ENCODE results near the gene HAO2.
A peak's percentile ranks its signal among the peaks of the same experiment; 100 is the strongest.
"Not testable (repeated sequence)": the region's sequence is repeated elsewhere in the genome, so short reads cannot be mapped to it uniquely, and the experiment has no call there.

Gene HAO2

GRCh38 chr1:119347858-119348257 is 20.7 kb upstream of the HAO2 start:
- DNase-seq, result peak; percentile 41

- DNase-seq, result no peak
Measured at GRCh38 chr1:119348941-119349340, 19.6 kb upstream of the HAO2 start.

DNA sequence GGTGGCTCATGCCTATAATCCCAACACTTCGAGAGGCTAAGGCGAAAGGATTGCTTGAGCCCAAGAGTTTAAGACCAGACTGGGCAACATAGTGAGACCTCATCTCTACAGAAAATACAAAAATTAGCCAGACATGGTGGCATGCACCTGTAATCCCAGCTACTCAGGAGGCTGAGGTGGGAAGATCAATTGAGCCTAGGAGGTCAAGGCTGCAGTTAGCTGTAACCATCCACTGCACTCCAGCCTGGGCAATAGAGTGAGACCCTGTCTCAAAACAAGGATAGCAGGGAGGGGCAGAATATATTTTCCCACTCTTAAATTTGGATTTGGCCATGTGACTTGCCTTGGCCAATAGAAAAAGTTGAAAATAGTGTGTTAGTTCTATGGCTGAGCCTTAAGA is 17.7 kb upstream of the HAO2 start:
- not testable (repeated sequence) for DNase-seq

DNA sequence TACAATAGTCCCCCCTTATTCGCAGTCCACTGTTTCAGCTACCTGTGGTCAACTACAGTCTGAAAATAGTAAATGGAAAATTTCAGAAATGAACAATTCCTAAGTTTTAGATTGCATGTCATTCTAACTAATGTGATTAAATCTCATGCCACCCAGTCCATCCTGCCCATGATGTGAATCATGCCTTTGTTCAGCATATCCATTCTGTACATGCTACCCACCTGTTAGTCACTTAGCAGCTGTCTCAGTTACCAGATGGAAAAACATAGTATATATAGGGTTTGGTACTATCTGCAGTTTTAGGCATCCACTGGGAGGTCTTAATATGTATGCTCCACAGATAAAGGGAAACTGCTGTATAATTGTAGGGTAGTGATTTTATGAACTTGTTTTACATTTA is 16.6 kb upstream of the HAO2 start:
- no peak for DNase-seq

DNA sequence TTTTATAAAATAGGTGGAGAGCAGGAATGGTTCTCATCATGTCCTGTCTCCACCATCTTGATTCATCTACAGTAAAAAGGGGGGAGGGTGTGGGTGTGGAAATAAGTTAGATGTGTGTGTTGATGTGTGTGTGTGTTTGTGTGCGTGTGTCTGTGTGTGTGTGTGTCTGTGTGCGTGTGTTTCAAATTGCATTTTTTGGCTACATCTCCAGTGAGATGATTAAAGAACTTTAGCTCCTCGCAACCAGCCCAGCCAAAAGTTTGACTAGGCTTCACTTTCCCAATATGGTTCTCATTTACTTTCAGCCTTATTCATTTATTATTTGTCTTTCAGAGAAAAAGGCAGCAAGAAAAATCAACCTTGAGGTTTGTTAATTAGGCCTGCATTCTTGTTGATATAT is 14.7 kb upstream of the HAO2 start:
- DNase-seq, result peak; percentile 24

GRCh38 chr1:119358636-119359035 is 9.9 kb upstream of the HAO2 start:
- DNase-seq, result peak; percentile 18

GRCh38 chr1:119359730-119360129 is 8.9 kb upstream of the HAO2 start:
- DNase-seq, result no peak

- DNase-seq, result no peak
Measured at GRCh38 chr1:119361205-119361604, 7.4 kb upstream of the HAO2 start.

DNA sequence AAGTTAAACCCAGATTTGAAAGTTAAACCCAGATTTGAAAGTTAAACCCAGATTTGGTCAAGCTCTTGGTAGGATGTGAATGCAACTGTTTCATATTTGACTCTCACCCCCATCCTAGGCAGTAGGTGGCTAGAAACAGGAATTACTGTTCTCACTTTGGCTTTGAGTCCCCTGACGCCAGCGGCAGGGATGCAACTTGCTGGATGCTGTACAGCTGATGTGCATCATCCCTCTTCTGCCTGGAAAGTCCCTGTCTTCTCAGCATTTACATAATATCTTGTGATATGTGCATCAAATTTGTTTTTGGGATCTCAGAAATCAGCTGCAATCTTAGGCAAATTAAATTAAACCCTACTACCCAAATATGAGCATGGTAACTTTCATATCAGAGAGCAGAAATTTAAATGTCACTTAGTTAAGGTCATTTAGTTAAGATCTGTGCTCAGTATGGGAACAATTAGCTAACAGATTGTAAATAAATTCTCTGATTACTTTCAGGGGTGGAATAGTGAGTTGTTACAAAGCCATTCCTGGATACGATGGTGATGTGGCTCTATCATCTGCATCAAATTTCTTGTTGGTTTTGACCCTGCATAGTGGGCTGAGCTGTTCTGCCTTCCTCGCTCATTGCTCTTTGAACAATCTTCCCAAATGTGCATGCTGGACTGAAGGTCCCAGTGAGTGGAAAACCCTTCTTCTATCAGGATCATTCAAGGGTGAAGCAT is 6.8 kb upstream of the HAO2 start:
- no peak for DNase-seq

DNA sequence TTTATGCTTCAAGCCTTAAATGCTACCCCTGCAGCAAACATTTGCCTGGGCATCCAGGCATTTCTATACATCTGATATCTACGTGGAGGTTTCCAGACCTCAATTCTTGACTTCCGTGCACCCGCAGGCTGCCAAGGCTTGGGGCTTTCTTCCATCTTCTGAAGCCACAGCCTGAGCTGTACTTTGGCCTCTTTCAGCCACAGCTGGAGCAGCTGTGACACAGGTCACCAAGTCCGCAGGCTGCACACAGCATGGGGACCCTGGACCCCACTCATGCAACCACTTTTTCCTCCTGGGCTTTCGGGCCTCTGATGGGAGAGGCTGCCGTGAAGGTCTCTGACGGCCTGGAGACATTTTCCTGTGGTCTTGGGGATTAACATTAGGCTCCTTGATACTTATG is 5.4 kb upstream of the HAO2 start:
- DNase-seq, result no peak

DNA sequence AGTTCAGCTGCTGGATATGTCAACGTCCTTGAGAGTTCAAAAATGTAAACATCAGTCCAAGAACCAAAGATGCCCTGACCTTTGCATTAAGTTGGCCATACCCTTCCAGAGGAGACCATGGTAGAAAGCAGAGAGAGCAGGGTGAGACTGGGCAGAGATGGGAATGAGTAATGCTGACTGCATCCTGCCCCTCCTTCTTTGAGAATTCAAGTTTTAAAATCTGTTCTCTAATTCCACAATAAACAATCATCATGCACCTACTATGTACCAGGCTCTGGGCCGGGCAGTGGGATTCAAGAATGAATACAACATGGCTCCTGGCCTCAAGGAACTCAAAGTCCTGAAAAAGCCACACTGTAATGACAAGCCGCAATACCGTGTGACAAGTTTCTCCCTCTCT is 3.9 kb upstream of the HAO2 start:
- DNase-seq, result peak; percentile 10

DNA sequence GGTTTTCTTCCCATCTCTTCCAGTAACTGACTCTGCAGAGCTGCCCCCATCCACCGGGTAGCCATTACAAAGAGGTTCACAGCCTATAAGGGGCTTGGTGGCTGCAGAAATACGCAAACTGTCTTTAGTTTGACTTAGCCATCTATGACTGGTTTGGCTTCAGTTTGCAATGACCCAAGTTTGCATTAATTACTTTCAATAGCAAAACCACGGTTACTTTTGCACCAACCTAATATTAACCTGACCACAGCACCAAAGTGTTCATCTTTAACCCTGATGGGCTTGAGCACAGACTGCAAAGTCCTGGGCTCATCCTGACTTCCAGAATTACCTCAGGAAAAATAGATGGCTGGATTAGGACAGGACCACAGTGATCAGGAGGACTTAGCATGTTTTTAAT is 2.2 kb upstream of the HAO2 start:
- no peak for DNase-seq

DNA sequence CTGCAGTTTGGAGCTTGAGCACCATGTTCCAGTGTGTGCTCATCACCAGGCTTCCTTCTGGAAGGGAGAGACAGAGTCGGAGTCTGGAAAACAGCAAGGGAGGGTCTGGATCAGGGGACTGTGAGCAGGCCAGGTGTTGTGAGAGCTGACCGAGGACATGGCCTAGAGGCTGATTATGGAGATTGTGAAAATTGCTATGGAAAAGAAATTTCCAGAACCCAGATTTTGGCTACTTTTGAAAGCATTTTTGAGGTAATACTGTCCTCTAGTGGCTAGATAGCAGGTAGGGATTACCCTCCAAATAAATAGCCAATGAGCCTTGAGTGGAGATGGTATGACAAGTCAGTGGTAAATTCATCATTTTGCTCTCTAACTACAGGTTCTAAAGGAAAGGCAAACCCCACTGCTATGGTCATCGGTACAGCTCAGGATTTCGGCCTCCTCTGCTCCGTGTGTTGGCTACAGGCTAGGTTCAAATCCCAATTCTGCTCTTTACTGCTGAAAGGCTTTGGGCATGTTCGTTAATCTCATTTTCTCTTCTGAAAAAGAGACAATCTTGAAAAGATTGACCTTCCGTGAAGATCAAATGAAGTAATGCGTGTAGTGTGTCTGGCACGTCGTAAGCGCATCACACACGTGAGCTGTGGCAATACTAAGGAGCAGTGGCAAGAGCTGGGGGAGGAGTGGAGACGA is 1.0 kb upstream of the HAO2 start:
- DNase-seq, result peak; percentile 59

DNA sequence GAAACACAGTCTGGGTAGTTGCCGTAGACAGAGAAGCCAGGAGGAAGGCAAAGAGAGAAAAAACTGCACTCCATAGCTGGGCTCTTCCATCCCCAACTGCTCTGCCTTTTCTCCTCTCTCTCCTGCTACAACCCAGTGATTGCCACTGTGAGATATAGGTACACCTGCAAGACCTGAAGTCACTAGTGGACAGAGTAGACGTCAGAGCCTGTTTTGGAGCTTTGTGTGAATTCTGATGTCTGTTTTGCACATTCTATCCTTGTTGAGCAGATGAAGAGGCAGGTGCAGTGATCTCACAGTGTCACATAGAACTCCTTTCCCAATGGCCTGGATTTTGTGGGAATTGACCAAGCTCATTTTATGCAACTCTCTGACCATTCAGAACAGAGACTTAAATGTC is 2.2 kb downstream of the HAO2 start:
- DNase-seq, result no peak

- DNase-seq, result no peak
Measured at GRCh38 chr1:119371815-119372214, 3.2 kb downstream of the HAO2 start.

GRCh38 chr1:119372503-119373086 is 4.0 kb downstream of the HAO2 start:
- DNase-seq, result peak; percentile 16

DNA sequence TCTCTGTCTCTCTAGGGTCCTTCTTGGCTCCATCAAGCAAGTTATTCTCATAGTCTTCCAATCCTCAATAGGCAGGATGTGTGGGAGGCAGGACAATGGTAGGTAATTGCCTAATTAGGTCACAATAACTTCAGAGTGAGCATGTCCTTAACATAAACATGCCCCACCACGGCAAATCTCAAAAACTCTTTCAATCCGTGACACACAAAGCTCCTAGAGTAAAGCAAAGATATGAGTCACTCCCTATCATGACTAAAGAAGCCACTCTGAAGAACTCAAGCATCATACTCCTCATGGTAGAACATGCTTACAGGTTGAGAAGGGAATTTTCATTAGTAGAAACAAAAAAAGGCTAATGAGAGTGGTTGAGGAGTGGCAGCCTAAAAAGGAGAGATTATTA is 4.9 kb downstream of the HAO2 start:
- DNase-seq, result peak; percentile 62

GRCh38 chr1:119374208-119374874 is 5.8 kb downstream of the HAO2 start:
- peak; percentile 5 for DNase-seq

GRCh38 chr1:119375366-119375765 is 6.8 kb downstream of the HAO2 start:
- no peak for DNase-seq

DNA sequence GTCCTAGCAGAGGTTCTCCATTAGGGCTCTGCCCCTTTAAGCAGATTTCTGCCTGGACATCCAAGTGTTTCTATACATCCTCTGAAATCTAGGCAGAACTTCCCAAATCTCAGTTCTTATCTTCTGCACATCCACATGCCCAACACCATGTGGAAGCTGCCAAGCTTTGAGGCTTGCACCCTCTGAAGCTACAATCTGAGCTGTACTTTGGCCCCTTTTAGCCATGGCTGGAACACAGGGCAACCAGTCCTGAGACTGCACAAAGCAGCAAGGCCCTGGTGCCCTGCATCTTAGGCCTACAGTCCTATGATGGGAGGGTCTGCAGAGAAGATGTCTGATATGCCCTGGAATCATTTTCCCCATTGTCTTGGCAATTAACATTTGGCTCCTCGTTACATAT is 8.0 kb downstream of the HAO2 start:
- DNase-seq, result no peak

DNA sequence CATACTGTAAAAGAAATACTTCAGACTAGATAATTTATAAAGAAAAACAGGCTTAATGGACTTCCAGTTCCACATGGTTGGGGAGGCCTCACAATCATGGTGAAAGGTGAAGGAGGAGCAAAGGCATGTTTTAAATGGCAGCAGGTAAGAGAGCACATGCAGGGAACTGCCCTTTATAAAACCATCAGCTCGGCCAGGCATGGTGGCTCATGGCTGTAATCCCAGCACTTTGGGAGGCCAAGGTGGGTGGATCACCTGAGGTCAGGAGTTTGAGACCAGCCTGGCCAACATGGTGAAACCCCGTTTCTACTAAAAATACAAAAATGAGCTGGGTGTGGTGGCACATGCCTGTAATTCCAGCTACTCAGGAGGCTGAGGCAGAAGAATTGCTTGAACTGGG is 9.0 kb downstream of the HAO2 start:
- DNase-seq, result not testable (repeated sequence)

- no peak for DNase-seq
Measured at GRCh38 chr1:119379117-119379516, 10.5 kb downstream of the HAO2 start.

DNA sequence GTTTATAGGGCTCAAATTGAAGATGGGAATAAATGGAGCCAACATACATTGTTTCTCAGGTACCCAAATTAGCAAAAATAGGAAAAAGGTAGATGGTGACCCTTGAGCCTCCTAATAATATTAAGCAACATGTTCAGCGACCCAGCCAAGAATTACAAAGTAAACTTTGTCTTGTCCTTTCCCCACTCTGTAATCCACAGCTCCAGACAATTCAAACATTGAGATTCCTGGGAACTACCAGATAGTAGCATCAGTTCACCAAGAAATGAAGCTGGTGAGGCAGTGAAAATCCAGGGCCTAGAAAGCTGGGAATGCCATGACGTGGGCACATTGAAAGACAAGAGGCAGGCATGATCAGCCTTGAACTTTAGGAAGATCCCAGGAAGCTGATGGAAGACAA is 11.7 kb downstream of the HAO2 start:
- no peak for DNase-seq
